OCI-LY7 (cell line): ENCODE measurements around the gene GNAL.

Experiments used
- EZH2phosphoT487 ChIP-seq: fragments of 200-600 bp; sonication (generic); IDR thresholded peaks from 2 replicates; pipeline ENCODE4 v1.6.1; 2018; ENCODE audit warnings: low read depth, borderline replicate concordance, mild to moderate bottlenecking, mixed run types, antibody characterized with exemption, low read length, moderate library complexity, mixed read lengths
- TF ChIP-seq, protein P1 (sequence below): fragments of 200-600 bp; sonication (generic); conservative IDR thresholded peaks from 2 replicates; pipeline ENCODE4 v1.5.1; 2014; ENCODE audit warnings: mild to moderate bottlenecking, antibody characterized with exemption, low read length, moderate library complexity, mixed read lengths

DNA sequence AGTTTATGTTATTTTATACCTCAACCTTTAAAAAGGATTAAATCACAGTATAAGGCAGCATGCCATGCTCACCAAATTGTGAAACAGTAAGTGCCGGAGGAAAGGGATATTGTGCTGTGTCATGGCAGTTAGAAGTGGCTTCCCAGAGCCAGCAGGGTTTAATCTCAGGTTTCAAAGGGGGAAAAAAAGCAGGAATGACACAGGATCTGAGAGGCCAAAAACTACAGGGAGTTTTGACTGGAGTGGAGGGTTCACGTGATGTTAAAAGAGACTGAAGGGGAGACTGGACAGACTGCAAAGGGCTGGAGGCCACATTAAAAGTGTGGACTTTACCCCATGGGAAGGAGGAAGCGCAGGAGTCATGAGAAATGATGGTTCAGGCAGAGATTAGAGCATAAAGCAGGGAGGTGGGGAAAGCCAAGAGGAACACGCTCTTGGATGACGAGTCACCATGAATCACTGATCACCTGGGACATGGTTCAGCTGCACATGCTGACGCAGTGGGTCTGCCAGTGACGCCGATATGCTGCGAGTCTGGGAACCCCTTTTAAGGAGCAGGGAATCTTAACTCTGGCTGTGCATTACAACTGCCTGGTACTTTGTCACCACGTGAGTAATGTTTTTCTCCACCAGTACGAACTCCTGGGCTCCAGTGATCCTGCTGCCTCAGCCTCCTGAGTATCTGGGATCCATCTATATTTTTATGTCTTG lies 168.3 kb downstream of the GNAL start:
- TF ChIP-seq, protein P1, sequence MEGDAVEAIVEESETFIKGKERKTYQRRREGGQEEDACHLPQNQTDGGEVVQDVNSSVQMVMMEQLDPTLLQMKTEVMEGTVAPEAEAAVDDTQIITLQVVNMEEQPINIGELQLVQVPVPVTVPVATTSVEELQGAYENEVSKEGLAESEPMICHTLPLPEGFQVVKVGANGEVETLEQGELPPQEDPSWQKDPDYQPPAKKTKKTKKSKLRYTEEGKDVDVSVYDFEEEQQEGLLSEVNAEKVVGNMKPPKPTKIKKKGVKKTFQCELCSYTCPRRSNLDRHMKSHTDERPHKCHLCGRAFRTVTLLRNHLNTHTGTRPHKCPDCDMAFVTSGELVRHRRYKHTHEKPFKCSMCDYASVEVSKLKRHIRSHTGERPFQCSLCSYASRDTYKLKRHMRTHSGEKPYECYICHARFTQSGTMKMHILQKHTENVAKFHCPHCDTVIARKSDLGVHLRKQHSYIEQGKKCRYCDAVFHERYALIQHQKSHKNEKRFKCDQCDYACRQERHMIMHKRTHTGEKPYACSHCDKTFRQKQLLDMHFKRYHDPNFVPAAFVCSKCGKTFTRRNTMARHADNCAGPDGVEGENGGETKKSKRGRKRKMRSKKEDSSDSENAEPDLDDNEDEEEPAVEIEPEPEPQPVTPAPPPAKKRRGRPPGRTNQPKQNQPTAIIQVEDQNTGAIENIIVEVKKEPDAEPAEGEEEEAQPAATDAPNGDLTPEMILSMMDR, result no peak
- no peak for TF ChIP-seq EZH2phosphoT487
